Measurements from ENCODE around the gene CCM2L.

GRCh38 chr20:32029561-32029960 is 19.3 kb downstream of the CCM2L start:
- no peak for TF ChIP-seq ZNF274 (IDR thresholded peaks at IDR 0.05; ENCODE audit: low read depth, low read length)
- no peak for TF ChIP-seq SUZ12 (IDR thresholded peaks at IDR 0.05; ENCODE audit: extremely low read depth, insufficient read depth, insufficient read length)

Data from NT2/D1 (cell line).